Stomach (tissue), 9 donors: ENCODE data around the gene FAM47B. TPM values are rescaled to one million over a fixed set of nuclear protein-coding genes. Genes with fewer than 3 reads are reported as not detected.

ENCODE experiments used
- DNase-seq, 2 donors: peaks; one replicate each; pipeline versions ENCODE4 v3.0.0 to v3.0.0-alpha.2; 2013 to 2019
- H3K27ac ChIP-seq, 5 donors: fragments of 200-600 bp in 4 of 5; sonication (generic) in 4 of 5; one replicate each; pipeline ENCODE4 v1.5.1; 2013 to 2019; ENCODE audit warnings: mild to moderate bottlenecking in 1 of 5, moderate library complexity in 1 of 5
- H3K27me3 ChIP-seq, 3 donors: fragments of 200-600 bp; sonication (generic); one replicate each; pipeline ENCODE4 v1.5.1; 2017 to 2019; ENCODE audit warnings: mixed run types in 1 of 3
- H3K36me3 ChIP-seq, 4 donors: fragments of 200-600 bp; sonication (generic); 1 replicate in 3 of 4; 2 replicates in 1 of 4; pipeline ENCODE4 v1.5.1; 2016 to 2019
- H3K4me1 ChIP-seq, 4 donors: fragments of 200-600 bp; sonication (generic); one replicate each; pipeline ENCODE4 v1.5.1; 2016 to 2019
- H3K4me3 ChIP-seq, 4 donors: fragments of 200-600 bp; sonication (generic) in 3 of 4; one replicate each; pipeline ENCODE4 v1.5.1; 2016 to 2019; ENCODE audit warnings: mild to moderate bottlenecking in 1 of 4
- H3K9me3 ChIP-seq, 4 donors: fragments of 200-600 bp; sonication (generic); one replicate each; pipeline ENCODE4 v1.5.1; 2016 to 2019
- EP300 ChIP-seq: sonication (generic); formaldehyde crosslinking; IDR thresholded peaks from one replicate; pipeline ENCODE4 v1.6.1; 2017; ENCODE audit warnings: antibody characterized with exemption
- POLR2A ChIP-seq, 4 donors: fragments of 450-650 bp; IDR thresholded peaks; one replicate each; pipeline ENCODE4 v1.6.1; 2016; ENCODE audit warnings: antibody characterized with exemption in 4 of 4, control low read depth in 2 of 4, mild to moderate bottlenecking in 1 of 4, moderate library complexity in 1 of 4
- POLR2AphosphoS5 ChIP-seq, 3 donors: sonication (generic); formaldehyde crosslinking; IDR thresholded peaks; one replicate each; pipeline ENCODE4 v1.6.1; 2016; ENCODE audit warnings: antibody characterized with exemption in 3 of 3
- WGBS, 5 donors: extraction: QIAGEN DNeasy Blood & Tissue Kit in 3 of 5; methylation state at CpG; one replicate each; pipeline versions ENCODE4 v1.1.5 to v1.1.7; 2013 to 2018; 5-methylcytosine and 5-hydroxymethylcytosine counted together
- intact Hi-C: fragments of 100-400 bp; cut with DNase I; formaldehyde crosslinking; loops from one replicate; pipeline ENCODE4 v1.15.1; 2023; ENCODE audit warnings: low total_unique reads
- polyA plus RNA-seq, 3 donors: library from polyadenylated mRNA; stranded (reverse); fragments of 200-250 nt; gene quantifications; one replicate each; pipeline ENCODE4 v1.2.3, GENCODE V29; 2013
- total RNA-seq, 5 donors: library from RNA; depleted of rRNA; stranded (reverse); fragments of >200 nt; gene quantifications; one replicate each; pipeline versions ENCODE4 v1.1.0 to v1.2.3, GENCODE V29; 2014 to 2016
- TF ChIP-seq, protein P1 (sequence below), 7 experiments: fragments of 450-650 bp in 4 of 7; fragments of 200-600 bp in 3 of 7; sonication (generic) in 3 of 7; IDR thresholded peaks; one replicate each; pipeline ENCODE4 v1.5.1; 2016 to 2019; ENCODE audit warnings: antibody characterized with exemption in 7 of 7, control low read depth in 2 of 7, mild to moderate bottlenecking in 1 of 7
- donor health status: healthy with polysubstance abuse.
- donor health status: Bipolar disorder and iron deficiency.
- donor health status: healthy.

The FAM47B gene
- total and polyA plus RNA-seq, 8 donors: not detected

DNA sequence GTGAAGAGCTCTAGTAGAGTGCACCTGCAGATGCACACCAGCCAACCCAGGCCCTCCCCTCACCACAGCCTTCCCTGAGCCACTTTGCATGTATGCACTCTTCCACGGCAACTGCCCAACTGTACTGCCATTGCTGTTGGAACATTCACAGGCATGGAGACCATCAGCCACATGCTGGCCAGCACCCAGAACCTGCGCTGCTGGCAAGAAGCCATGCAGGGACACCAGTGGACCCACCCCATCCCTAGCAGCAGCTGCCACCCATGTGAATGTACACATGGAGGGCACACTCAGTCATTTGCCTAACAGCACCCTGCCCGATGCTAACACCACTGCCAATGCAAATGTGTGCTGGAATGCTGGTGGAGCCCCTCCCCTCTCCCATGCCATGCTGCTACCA is 35.6 kb downstream of the FAM47B start:
- Histone ChIP-seq H3K9me3 (peaks cover 0 to 7% (median 0%) of the 10 kb centered on the region in 4 donors), H3K27me3 (peaks cover 0 to 6% (median 0%) of the 10 kb centered on the region in 3 donors), H3K4me3 (no peak overlapping the region), H3K36me3 (no peaks in the 10 kb centered on the region), H3K27ac (no peak overlapping the region), H3K4me1 (no peaks in the 10 kb centered on the region)
- 67 to 87% (median 85%) methylated on average over 3 of the region's 3 CpGs; no CpG with 5 or more reads in 1 of the 5 donors for WGBS, 5 donors
- no peak for DNase-seq
- intact Hi-C loops: no loop called here
- TF ChIP-seq, protein P1, sequence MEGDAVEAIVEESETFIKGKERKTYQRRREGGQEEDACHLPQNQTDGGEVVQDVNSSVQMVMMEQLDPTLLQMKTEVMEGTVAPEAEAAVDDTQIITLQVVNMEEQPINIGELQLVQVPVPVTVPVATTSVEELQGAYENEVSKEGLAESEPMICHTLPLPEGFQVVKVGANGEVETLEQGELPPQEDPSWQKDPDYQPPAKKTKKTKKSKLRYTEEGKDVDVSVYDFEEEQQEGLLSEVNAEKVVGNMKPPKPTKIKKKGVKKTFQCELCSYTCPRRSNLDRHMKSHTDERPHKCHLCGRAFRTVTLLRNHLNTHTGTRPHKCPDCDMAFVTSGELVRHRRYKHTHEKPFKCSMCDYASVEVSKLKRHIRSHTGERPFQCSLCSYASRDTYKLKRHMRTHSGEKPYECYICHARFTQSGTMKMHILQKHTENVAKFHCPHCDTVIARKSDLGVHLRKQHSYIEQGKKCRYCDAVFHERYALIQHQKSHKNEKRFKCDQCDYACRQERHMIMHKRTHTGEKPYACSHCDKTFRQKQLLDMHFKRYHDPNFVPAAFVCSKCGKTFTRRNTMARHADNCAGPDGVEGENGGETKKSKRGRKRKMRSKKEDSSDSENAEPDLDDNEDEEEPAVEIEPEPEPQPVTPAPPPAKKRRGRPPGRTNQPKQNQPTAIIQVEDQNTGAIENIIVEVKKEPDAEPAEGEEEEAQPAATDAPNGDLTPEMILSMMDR (IDR thresholded peaks at IDR 0.05): no peak
- no peak for TF ChIP-seq POLR2AphosphoS5 (IDR thresholded peaks at IDR 0.05)

DNA sequence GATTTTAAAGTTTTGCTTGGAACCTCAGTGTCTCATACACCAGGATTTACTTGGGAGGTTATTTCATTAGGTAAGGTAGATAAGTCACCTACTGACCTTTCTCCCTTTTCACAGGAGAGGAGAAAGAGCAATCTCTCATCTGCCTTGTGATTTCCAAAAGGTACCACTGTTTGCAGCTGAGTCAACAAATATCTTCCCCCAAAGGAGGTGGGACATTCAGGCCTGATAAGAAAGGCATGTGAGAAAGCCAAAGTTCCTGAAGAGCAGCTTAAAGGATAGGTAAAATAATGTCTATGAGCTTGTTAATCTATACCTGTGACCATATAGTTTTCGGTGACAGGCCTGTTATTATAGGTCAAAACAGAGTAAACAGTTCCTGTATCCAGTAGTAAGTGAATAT is 45.0 kb downstream of the FAM47B start:
- Histone ChIP-seq H3K27ac (no peak overlapping the region), H3K4me1 (no peaks in the 10 kb centered on the region), H3K4me3 (no peak overlapping the region), H3K36me3 (no peaks in the 10 kb centered on the region), H3K9me3 (peaks cover 0 to 5% (median 0%) of the 10 kb centered on the region in 4 donors), H3K27me3 (no peaks in the 10 kb centered on the region)
- DNase-seq: no peak
- TF ChIP-seq POLR2AphosphoS5 (IDR thresholded peaks at IDR 0.05) (no peak), EP300 (no peak), POLR2A (IDR thresholded peaks at IDR 0.05) (no peak)
- TF ChIP-seq, protein P1 (IDR thresholded peaks at IDR 0.05): no peak
- WGBS, 5 donors: 69 to 79% (median 73%) methylated on average over 1 of the region's 1 CpG
- intact Hi-C loops: no loop called here
